NCI-H187 (cell line): ENCODE results near the gene ERAP2.
A peak's percentile ranks its signal among the peaks of the same experiment; 100 is the strongest.
"Not testable (repeated sequence)": the region's sequence is repeated elsewhere in the genome, so short reads cannot be mapped to it uniquely, and the experiment has no call there.

Experiments
- DNase-seq, 2 experiments: peaks; one replicate each; lab custom pipeline; 2025; lab: John Stamatoyannopoulos, UW

Gene ERAP2

GRCh38 chr5:96861076-96861475 is 15.2 kb upstream of the ERAP2 start:
- peak; percentile 81 to 87 for DNase-seq

- no peak for DNase-seq
These were observed 13.2 kb upstream of the ERAP2 start for GRCh38 chr5:96863114-96863513.

GRCh38 chr5:96863949-96864584 is 12.2 kb upstream of the ERAP2 start:
- DNase-seq = no peak

- no peak for DNase-seq
These were observed 11.3 kb upstream of the ERAP2 start for GRCh38 chr5:96864922-96865530.

GRCh38 chr5:96868603-96869371 is 7.5 kb upstream of the ERAP2 start:
- peak in 1 of 2 experiments; percentile 28 for DNase-seq

GRCh38 chr5:96869372-96869641 is 7.0 kb upstream of the ERAP2 start:
- DNase-seq = no peak

GRCh38 chr5:96870094-96871026 is 5.9 kb upstream of the ERAP2 start:
- DNase-seq = no peak

- DNase-seq = no peak
These were observed 5.3 kb upstream of the ERAP2 start for GRCh38 chr5:96871027-96871399.

GRCh38 chr5:96871686-96872085 is 4.6 kb upstream of the ERAP2 start:
- DNase-seq = no peak

- DNase-seq = no peak
These were observed 2.9 kb upstream of the ERAP2 start for GRCh38 chr5:96873449-96873848.

GRCh38 chr5:96874631-96875030 is 1.7 kb upstream of the ERAP2 start:
- DNase-seq = no peak

GRCh38 chr5:96875791-96876291 is 459 bp upstream of the ERAP2 start:
- DNase-seq = peak in 1 of 2 experiments; percentile 65

- DNase-seq = not testable (repeated sequence)
These were observed 723 bp downstream of the ERAP2 start for GRCh38 chr5:96876977-96877469.

- no peak for DNase-seq
These were observed 3.4 kb downstream of the ERAP2 start for GRCh38 chr5:96879665-96880064.

- no peak for DNase-seq
These were observed 4.3 kb downstream of the ERAP2 start for GRCh38 chr5:96880444-96881164.

GRCh38 chr5:96881511-96882115 is 5.3 kb downstream of the ERAP2 start:
- DNase-seq = no peak

- DNase-seq = no peak
These were observed 7.6 kb downstream of the ERAP2 start for GRCh38 chr5:96883871-96884270.

- DNase-seq = no peak
These were observed 8.7 kb downstream of the ERAP2 start for GRCh38 chr5:96884995-96885394.

GRCh38 chr5:96885518-96886338 is 9.4 kb downstream of the ERAP2 start:
- DNase-seq = no peak

GRCh38 chr5:96893342-96893741 is 17.0 kb downstream of the ERAP2 start:
- no peak for DNase-seq
